22Rv1 (cell line): ENCODE data around the gene PIH1D1.

ENCODE experiments used
- CTCF ChIP-seq: fragments of 450-650 bp; IDR thresholded peaks from 2 replicates; pipeline ENCODE4 v1.5.1; 2017; ENCODE audit warnings: mild to moderate bottlenecking
- ZFX ChIP-seq: fragments of 450-650 bp; IDR thresholded peaks from 2 replicates; pipeline ENCODE4 v1.6.1; 2017; ENCODE audit warnings: antibody characterized with exemption, borderline replicate concordance

GRCh38 chr19:49479975-49480628 is 28.5 kb upstream of the PIH1D1 start:
- TF ChIP-seq CTCF: no peak
- TF ChIP-seq ZFX: no peak
